Common myeloid progenitor, CD34-positive (primary cell): Measurements from ENCODE around the gene GDF10.

Source experiments
- CTCF ChIA-PET: fragments of 350-600 bp; sonication (Branson Sonifier 250); formaldehyde crosslinking; loops from one replicate; lab custom pipeline; 2021; ENCODE audit warnings: antibody characterized with exemption; lab: Charles Lee
- POLR2A ChIA-PET: fragments of 350-600 bp; sonication (Branson Sonifier 250); formaldehyde crosslinking; loops from one replicate; lab custom pipeline; 2021; ENCODE audit warnings: antibody characterized with exemption; lab: Charles Lee
- DNase-seq, 3 donors: peaks; one replicate each; pipeline versions ENCODE4 v3.0.0 to v3.0.0-alpha.2; 2013
- H3K27ac ChIP-seq, 2 experiments: 1 replicate in 1 of 2; 2 replicates in 1 of 2; pipeline ENCODE4 v1.7.0; 2013; ENCODE audit warnings: inconsistent platforms in 2 of 2, low read length in 2 of 2, mild to moderate bottlenecking in 2 of 2, low read depth in 1 of 2, moderate library complexity in 1 of 2; ENCODE audit not compliant: severe bottlenecking in 2 of 2, insufficient read depth in 1 of 2, poor library complexity in 1 of 2
- H3K27me3 ChIP-seq, 5 experiments: replicated peaks in 2 of 5; 1 replicate in 3 of 5; 2 replicates in 2 of 5; pipeline versions ENCODE4 v1.6.1 to v1.7.0; 2013; ENCODE audit warnings: low read length in 4 of 5, mild to moderate bottlenecking in 2 of 5, moderate library complexity in 2 of 5, inconsistent platforms in 1 of 5; ENCODE audit not compliant: insufficient read depth in 5 of 5, control insufficient read depth in 4 of 5
- H3K36me3 ChIP-seq, 4 experiments: 1 replicate in 2 of 4; 2 replicates in 2 of 4; pipeline versions ENCODE4 v1.6.1 to v1.7.0; 2013; ENCODE audit warnings: low read length in 3 of 4, control low read depth in 1 of 4, mild to moderate bottlenecking in 1 of 4; ENCODE audit not compliant: control insufficient read depth in 4 of 4, insufficient read depth in 4 of 4
- H3K4me1 ChIP-seq, 4 experiments: 1 replicate in 3 of 4; 2 replicates in 1 of 4; pipeline versions ENCODE4 v1.6.1 to v1.7.1; 2013; ENCODE audit warnings: low read length in 3 of 4, mild to moderate bottlenecking in 3 of 4, control low read depth in 1 of 4, inconsistent platforms in 1 of 4, moderate library complexity in 1 of 4; ENCODE audit not compliant: control insufficient read depth in 4 of 4, insufficient read depth in 4 of 4; ENCODE audit errors: control extremely low read depth in 1 of 4
- H3K4me3 ChIP-seq, 7 experiments: 1 replicate in 4 of 7; 2 replicates in 3 of 7; pipeline versions ENCODE4 v1.5.1 to v1.7.0; 2013; ENCODE audit warnings: mild to moderate bottlenecking in 7 of 7, low read length in 6 of 7, moderate library complexity in 6 of 7, inconsistent platforms in 2 of 7, low read depth in 2 of 7, control low read depth in 1 of 7; ENCODE audit not compliant: insufficient read depth in 4 of 7, control insufficient read depth in 1 of 7; ENCODE audit errors: extremely low read depth in 1 of 7
- H3K9me3 ChIP-seq, 5 experiments: 1 replicate in 4 of 5; 2 replicates in 1 of 5; pipeline versions ENCODE4 v1.6.1 to v1.7.1; 2013; ENCODE audit warnings: low read length in 4 of 5, mild to moderate bottlenecking in 2 of 5, inconsistent platforms in 1 of 5, low read depth in 1 of 5, moderate library complexity in 1 of 5; ENCODE audit not compliant: control insufficient read depth in 4 of 5, insufficient read depth in 2 of 5; ENCODE audit errors: control extremely low read depth in 1 of 5
- WGBS: methylation state at CpG from one replicate; pipeline ENCODE4 v1.1.5; 2013; ENCODE audit not compliant: insufficient coverage; 5-methylcytosine and 5-hydroxymethylcytosine counted together

GDF10 gene

DNA sequence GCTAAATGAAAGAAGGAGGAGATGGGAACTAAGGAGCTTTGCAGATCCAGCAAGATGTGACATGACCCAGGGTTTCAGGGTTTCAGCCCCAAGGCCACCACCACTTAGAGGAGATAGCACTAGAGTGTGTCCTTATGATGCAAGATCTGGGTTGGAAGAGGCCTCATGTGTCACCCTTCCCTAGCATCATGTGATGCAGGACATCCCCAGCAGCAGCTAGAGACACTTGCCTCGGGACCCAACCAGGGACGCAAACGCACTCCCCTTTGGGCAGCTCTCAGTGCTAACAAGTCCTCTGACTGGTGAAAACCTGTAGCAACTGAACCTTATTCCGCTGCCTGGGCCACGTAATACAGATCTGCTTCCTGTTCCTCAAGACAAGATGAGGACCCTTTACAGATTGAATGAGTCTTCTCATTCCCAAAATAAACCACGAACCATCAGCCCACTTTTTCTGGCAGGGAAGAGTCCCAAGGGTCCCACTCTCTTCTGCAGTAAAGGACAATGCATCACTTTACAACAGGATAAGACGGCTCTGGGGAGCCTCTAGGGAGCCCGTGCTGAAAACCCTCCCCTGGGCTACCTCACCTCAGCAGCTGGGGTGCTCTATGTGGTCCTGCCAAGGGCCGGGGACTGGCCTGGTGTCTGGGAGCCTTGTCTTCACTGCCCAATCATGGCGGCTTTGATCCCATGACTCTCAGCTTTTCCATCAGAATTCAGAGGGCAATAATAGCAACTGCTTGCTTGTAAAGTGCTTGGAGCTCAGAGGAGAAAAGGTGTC is 44.8 kb upstream of the GDF10 start:
- H3K27ac ChIP-seq, result no peak overlapping the region
- ChIA-PET CTCF (interaction anchor here (0.6 to 1.6 kb wide), 4 partner anchors 9 to 207 kb away, joined by 3 to 4 read pairs (median 3); no protein-coding TSS in a partner anchor), POLR2A (interaction anchor here (0.9 kb wide), 1 partner anchor 9 kb away, joined by 3 read pairs; no protein-coding TSS in a partner anchor)
- peak in 2 of 3 donors; percentile 7 to 12 for DNase-seq
- peaks cover 13 to 30% (median 20%) of the 10 kb centered on the region in 4 experiments for H3K4me1 ChIP-seq
- H3K9me3 ChIP-seq, result peaks cover 0 to 5% (median 2%) of the 10 kb centered on the region in 5 experiments
- no peak overlapping the region for H3K4me3 ChIP-seq
- WGBS, result 87% methylated on average over 9 of the region's 10 CpGs
- H3K27me3 ChIP-seq, result peaks cover 0 to 5% (median 0%) of the 10 kb centered on the region in 5 experiments
- H3K36me3 ChIP-seq, result no peaks in the 10 kb centered on the region

DNA sequence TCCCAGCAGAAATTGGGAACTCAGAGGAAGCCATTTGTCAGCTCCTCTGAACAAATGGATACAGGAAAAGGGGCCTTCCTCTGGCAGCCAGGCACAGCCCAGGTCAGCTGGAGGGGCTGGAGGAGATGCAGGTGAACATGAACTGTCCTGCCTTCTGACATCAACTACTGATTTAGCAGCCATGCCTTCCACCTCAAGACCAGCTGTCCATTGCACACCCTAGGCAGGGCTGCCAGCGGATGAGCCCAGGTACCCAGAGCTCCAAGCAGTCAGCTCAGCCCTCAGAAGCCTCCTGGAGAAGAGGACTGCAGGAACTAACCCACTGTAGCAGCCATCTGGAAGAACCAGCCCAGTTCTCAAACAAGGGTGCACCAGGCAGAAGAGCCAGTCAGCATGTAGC is 44.1 kb upstream of the GDF10 start:
- CTCF ChIA-PET, result interaction anchor here (0.6 kb wide), 1 partner anchor 39 kb away, joined by 3 read pairs; no protein-coding TSS in a partner anchor
- no peak overlapping the region for H3K4me3 ChIP-seq
- no peak for DNase-seq
- 100% methylated on average over 1 of the region's 1 CpG for WGBS
- H3K27ac ChIP-seq, result no peak overlapping the region
- no peaks in the 10 kb centered on the region for H3K36me3 ChIP-seq
- peaks cover 0 to 5% (median 2%) of the 10 kb centered on the region in 5 experiments for H3K9me3 ChIP-seq
- H3K4me1 ChIP-seq, result peaks cover 18 to 36% (median 26%) of the 10 kb centered on the region in 4 experiments
- H3K27me3 ChIP-seq, result peaks cover 0 to 5% (median 0%) of the 10 kb centered on the region in 5 experiments
- POLR2A ChIA-PET, result interaction anchor here (0.9 kb wide), 1 partner anchor 10 kb away, joined by 3 read pairs; no protein-coding TSS in a partner anchor

DNA sequence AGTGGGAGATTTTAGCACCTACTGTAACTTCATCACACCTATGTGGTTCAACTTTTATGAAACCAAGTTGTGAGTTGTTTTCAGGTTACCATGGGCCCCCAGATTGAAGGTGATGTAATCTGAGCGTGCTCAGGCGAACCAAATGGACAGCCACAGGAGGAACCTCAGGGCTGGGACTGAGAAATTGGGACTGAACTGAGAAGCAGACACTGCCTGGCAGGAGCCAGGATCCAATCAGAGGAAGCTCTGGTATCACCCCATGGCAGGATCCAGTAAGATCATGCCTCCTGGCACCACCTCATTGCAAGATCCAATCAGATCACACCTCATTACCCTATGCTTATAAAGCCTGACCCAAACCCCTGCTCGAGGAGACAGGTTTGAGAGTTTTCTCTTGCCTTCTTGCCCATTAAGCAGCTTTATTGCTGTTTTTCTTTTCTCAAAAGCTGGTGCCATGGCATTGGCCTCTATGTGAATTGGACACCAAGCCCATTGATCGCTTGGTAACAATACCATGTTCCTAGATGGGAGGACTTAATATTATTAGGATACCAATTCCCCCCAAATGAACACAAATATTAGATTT is 43.2 kb upstream of the GDF10 start:
- H3K27me3 ChIP-seq, result peaks cover 0 to 5% (median 0%) of the 10 kb centered on the region in 5 experiments
- no peak overlapping the region for H3K27ac ChIP-seq
- CTCF ChIA-PET, result no interaction called here
- peak overlapping the region in 1 of 7 experiments; percentile 6 for H3K4me3 ChIP-seq
- H3K4me1 ChIP-seq, result peaks cover 23 to 45% (median 31%) of the 10 kb centered on the region in 4 experiments
- peak in 2 of 3 donors; percentile 35 to 50 for DNase-seq
- H3K36me3 ChIP-seq, result no peaks in the 10 kb centered on the region
- peaks cover 0 to 5% (median 2%) of the 10 kb centered on the region in 5 experiments for H3K9me3 ChIP-seq
- 73% methylated on average over 4 of the region's 4 CpGs for WGBS
- POLR2A ChIA-PET, result no interaction called here

DNA sequence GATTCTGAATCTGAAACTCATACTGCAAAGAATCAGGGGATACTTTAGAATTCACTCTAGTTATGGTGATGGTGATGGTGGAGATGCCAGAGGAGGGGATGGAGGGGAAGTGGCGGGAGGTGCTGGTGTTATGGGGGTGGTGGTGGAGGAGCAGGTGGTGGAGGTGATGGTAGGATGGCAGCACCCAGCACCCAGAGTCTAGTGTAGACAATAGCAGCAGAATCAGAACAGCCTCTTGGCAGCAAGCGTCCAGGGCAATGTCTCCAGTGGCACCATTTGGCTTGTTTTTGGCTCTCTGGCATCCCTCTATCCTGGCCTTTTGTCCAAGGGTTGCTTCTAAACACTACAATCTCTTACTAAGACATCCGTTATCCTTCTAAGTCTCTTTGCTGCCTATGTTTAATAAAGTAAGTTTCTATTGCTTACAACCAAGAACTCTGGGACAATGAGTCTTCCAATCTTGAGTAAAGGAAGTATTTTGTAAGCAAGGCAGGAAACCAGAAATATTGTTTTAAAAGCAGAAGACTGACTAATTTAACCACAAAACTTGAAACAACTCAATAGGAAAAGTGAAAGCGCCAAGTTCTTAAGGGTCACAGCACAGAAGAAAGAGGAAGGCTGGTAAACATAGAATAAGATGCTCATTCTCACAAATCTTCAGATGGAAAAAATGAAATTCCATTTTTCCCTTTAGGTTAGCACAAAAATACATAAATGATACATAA is 42.4 kb upstream of the GDF10 start:
- ChIA-PET POLR2A (no interaction called here), CTCF (interaction anchor here (4.1 kb wide), 1 partner anchor 18 kb away, joined by 15 read pairs; no protein-coding TSS in a partner anchor)
- DNase-seq, result peak; percentile 80 to 94 (median 92)
- WGBS, result 86% methylated on average over 1 of the region's 4 CpGs
- no peaks in the 10 kb centered on the region for H3K36me3 ChIP-seq
- H3K27ac ChIP-seq, result no peak overlapping the region
- H3K27me3 ChIP-seq, result peaks cover 0 to 5% (median 0%) of the 10 kb centered on the region in 5 experiments
- peak overlapping the region in 2 of 7 experiments; percentile 6 to 24 for H3K4me3 ChIP-seq
- peaks cover 24 to 45% (median 31%) of the 10 kb centered on the region in 4 experiments for H3K4me1 ChIP-seq
- H3K9me3 ChIP-seq, result peaks cover 0 to 5% (median 2%) of the 10 kb centered on the region in 5 experiments

DNA sequence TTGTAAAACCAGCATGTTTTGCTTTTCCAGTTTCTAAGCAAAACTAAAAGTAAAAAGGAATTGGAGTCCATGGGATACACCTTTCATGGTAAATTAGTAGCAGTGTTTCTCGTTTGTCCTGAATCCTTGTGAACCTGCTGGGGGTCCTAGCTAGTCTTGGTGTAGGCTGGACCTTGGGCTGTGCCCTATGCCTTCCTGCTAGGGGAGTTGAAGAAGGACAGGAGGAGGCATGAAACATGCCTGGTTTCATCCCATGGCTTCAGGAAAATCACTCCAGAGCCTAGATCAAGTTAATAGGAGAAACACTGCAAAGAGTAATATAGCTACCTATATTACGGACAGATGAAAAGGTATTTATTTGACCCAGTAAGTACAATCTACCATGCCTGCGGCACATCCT is 41.1 kb upstream of the GDF10 start:
- POLR2A ChIA-PET, result no interaction called here
- Histone ChIP-seq H3K27me3 (peaks cover 0 to 5% (median 0%) of the 10 kb centered on the region in 5 experiments), H3K36me3 (no peaks in the 10 kb centered on the region), H3K27ac (no peak overlapping the region), H3K4me3 (no peak overlapping the region), H3K9me3 (peaks cover 0 to 5% (median 2%) of the 10 kb centered on the region in 5 experiments), H3K4me1 (peaks cover 24 to 45% (median 31%) of the 10 kb centered on the region in 4 experiments)
- DNase-seq, result no peak
- WGBS, result 89% methylated on average over 3 of the region's 3 CpGs
- CTCF ChIA-PET, result interaction anchor here (2.6 to 4.1 kb wide), 3 partner anchors 16 to 48 kb away, joined by 9 to 15 read pairs (median 10); no protein-coding TSS in a partner anchor

DNA sequence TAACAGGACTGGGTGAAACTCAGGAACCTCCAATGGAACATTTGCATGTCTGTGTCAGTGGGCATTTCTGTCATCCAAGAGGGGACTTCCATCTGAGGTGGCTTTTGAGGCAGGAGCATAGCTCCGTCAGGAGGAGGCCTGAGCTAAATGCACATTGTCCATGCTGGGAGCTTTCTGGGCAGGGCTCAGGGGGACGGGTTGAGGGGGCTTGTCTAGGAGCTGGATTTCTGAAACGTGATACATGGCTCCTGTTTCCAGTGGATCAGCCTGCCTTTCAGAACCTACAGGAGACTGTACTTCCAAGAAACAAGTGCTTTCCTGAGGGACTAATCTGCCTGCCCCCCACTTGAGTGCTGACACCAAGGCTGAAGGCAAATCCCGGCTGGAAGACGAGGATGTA is 40.5 kb upstream of the GDF10 start:
- H3K27ac ChIP-seq, result no peak overlapping the region
- peaks cover 24 to 48% (median 31%) of the 10 kb centered on the region in 4 experiments for H3K4me1 ChIP-seq
- WGBS, result 98% methylated on average over 5 of the region's 5 CpGs
- ChIA-PET CTCF (interaction anchor here (1.1 to 4.1 kb wide), 8 partner anchors 16 to 235 kb away, joined by 3 to 15 read pairs (median 7); no protein-coding TSS in a partner anchor), POLR2A (no interaction called here)
- peaks cover 0 to 5% (median 0%) of the 10 kb centered on the region in 5 experiments for H3K27me3 ChIP-seq
- H3K9me3 ChIP-seq, result peaks cover 0 to 5% (median 2%) of the 10 kb centered on the region in 5 experiments
- no peak for DNase-seq
- H3K36me3 ChIP-seq, result no peaks in the 10 kb centered on the region
- no peak overlapping the region for H3K4me3 ChIP-seq
